ENCODE results near the gene NFYB. TPM values are rescaled to one million over a fixed set of nuclear protein-coding genes. Genes with fewer than 3 reads are reported as not detected.

Gene NFYB
- total and polyA plus RNA-seq, 11 donors = 20.3 to 58.7 (median 23.8) TPM

DNA sequence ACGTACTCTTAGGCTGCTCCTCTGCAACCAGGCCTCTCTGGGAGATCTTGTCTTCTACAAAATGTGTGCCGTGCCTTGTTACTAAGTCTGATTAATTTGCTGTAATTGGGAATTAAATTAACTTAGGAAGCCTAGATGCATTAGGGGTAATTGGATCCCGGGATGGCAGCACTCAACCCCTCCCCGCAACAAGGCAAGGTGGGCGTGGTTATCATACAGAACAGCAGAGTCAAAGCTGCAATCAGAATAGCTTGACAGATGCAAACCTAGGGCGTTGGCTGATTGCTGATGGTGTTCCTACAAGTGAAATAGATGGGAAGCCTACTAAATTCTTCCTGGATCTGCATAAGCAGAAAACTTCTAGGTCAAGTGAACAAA, 34.5 kb upstream of the NFYB start:
- ATAC-seq = no peak
- Histone ChIP-seq H3K9me3 (no peaks in the 10 kb centered on the region), H3K27ac (no peak overlapping the region), H3K4me3 (no peak overlapping the region), H3K36me3 (no peaks in the 10 kb centered on the region), H3K4me1 (peaks cover 0 to 8% (median under 1%) of the 10 kb centered on the region in 12 donors), H3K27me3 (no peaks in the 10 kb centered on the region)
- WGBS, 4 donors = 88 to 93% (median 89%) methylated on average over 6 of the region's 6 CpGs
- DNase-seq = no peak
- intact Hi-C loops (cut with DNase I) = no loop called here
- TF ChIP-seq POLR2A (IDR thresholded peaks at IDR 0.05) = no peak
- TF ChIP-seq, protein P1, sequence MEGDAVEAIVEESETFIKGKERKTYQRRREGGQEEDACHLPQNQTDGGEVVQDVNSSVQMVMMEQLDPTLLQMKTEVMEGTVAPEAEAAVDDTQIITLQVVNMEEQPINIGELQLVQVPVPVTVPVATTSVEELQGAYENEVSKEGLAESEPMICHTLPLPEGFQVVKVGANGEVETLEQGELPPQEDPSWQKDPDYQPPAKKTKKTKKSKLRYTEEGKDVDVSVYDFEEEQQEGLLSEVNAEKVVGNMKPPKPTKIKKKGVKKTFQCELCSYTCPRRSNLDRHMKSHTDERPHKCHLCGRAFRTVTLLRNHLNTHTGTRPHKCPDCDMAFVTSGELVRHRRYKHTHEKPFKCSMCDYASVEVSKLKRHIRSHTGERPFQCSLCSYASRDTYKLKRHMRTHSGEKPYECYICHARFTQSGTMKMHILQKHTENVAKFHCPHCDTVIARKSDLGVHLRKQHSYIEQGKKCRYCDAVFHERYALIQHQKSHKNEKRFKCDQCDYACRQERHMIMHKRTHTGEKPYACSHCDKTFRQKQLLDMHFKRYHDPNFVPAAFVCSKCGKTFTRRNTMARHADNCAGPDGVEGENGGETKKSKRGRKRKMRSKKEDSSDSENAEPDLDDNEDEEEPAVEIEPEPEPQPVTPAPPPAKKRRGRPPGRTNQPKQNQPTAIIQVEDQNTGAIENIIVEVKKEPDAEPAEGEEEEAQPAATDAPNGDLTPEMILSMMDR (IDR thresholded peaks at IDR 0.05) = no peak

DNA sequence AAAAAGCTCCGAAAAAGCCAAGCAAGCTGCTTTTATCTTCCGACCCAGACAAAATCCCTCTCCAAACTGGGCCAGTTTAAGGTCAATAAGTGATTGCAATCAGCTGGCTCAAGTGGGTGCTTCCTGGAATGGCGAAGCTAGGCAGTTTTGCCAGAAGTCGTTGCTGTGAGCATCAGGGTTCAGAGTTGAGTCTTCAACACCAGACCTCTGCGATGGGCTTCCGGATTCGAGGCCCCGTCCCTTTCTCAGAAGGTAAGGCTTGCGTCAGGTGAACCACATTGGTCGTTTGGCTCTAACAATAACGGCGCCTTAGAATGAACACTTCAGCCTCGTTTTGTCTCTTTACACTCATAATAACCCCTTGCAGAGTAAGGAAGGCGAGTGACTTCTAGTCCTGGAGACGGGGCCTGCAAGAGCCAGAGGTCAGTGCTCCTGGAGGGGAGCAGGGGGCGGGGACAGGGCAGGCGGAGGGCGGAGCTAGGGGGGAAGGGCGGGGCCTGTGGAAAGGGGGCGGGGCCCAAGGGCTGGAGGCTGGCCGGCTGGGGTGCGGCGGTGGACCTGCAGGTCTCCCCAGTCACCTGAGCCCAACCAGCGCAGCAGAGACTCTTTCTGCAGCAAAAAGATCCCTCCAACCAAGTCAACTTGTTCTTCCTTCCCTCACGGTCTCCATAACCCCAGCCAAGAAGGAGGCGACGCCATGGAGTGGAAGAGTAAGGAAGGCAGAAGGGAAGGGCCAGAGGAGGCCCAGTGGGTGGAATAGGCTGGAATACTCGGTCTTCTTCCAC, 34.0 kb upstream of the NFYB start:
- 79 to 88% (median 83%) methylated on average over 27 to 28 of the region's 28 CpGs for WGBS, 4 donors
- Histone ChIP-seq H3K4me1 (peaks cover 0 to 5% (median 0%) of the 10 kb centered on the region in 12 donors), H3K4me3 (no peak overlapping the region), H3K27me3 (no peaks in the 10 kb centered on the region), H3K9me3 (no peaks in the 10 kb centered on the region), H3K27ac (no peak overlapping the region), H3K36me3 (no peaks in the 10 kb centered on the region)
- TF ChIP-seq POLR2A (IDR thresholded peaks at IDR 0.05) = no peak
- TF ChIP-seq, protein P1 (IDR thresholded peaks at IDR 0.05) = no peak
- no peak for DNase-seq
- intact Hi-C loops (cut with DNase I) = no loop called here
- no peak for ATAC-seq

DNA sequence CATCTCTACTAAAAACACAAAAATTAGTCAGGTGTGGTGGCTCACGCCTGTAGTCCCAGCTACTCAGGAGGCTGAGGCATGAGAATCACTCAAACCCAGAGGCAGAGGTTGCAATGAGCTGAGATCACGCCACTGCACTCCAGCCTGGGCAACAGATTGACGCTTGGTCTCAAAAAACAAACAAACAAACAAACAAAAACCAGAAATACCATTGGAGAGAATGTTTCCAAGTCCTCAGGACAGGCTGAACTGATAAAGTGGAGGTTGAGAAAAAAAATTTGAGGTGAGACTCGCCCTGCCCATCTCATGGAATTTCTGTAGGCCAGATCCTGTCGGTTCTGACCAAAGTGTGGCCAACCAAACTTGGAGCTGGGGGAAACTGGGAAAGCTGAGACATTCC, 30.6 kb upstream of the NFYB start:
- Histone ChIP-seq H3K36me3 (no peaks in the 10 kb centered on the region), H3K4me3 (no peak overlapping the region), H3K9me3 (no peaks in the 10 kb centered on the region), H3K27me3 (no peaks in the 10 kb centered on the region), H3K27ac (no peak overlapping the region), H3K4me1 (peaks cover 0 to 29% (median 16%) of the 10 kb centered on the region in 12 donors)
- intact Hi-C loops (cut with DNase I) = no loop called here
- DNase-seq (no peak), ATAC-seq (no peak)
- TF ChIP-seq, protein P1 (IDR thresholded peaks at IDR 0.05) = no peak
- no peak for TF ChIP-seq POLR2A (IDR thresholded peaks at IDR 0.05)
- WGBS, 4 donors = 84 to 92% (median 89%) methylated on average over 5 of the region's 5 CpGs

DNA sequence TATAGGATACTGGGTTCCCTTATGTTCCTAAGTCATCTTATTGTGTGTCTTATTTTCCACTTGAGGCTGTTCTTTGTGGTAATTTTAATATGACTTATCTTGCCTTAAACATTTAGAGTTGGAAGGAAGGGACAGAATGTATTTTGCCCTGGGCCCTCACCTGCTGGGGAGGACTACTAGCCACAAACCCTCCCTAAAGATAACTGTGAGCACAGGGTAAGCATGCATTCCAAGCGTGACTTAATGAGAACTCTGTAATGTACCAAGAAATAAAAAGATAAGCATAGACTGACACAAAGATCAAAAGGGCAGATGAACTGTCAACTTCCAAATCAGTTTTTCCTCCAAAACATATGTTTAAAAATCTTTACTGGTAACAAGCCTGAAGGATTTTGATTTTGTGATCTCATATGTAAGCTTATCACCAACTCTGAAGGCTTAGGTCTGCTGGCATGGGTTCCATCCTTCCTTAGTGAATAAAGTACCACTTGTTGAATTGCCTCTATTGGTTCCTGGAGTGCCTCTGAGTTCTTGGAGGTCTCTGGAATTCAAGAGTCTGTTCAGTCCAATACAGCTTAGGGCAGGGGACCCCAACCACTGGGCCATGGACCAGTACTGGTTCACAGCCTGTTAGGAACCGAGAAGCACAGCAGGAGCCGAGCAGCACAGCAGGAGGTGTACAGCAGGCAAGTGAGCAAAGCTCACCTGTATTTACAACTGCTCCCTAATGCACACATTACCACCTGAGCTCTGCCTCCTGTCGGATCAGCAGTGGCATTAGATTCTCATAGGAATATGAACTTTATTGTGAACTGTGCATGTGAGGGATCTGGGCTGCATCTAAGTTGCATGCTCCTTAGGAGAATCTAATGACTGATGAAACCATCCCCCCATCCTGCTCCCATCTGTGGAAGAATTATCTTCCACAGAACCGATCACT, 29.8 kb upstream of the NFYB start:
- H3K4me3 ChIP-seq = no peak overlapping the region
- 86 to 98% (median 93%) methylated on average over 5 of the region's 5 CpGs for whole genome bisulfite sequencing, 4 donors
- no peaks in the 10 kb centered on the region for H3K27me3 ChIP-seq
- no peak overlapping the region for H3K27ac ChIP-seq
- H3K36me3 ChIP-seq = no peaks in the 10 kb centered on the region
- no peak for ATAC-seq
- no peak for DNase-seq
- TF ChIP-seq POLR2A (IDR thresholded peaks at IDR 0.05) = no peak
- TF ChIP-seq, protein P1 (IDR thresholded peaks at IDR 0.05) = no peak
- intact Hi-C loops (cut with DNase I) = no loop called here
- no peaks in the 10 kb centered on the region for H3K9me3 ChIP-seq
- peaks cover 0 to 29% (median 16%) of the 10 kb centered on the region in 12 donors for H3K4me1 ChIP-seq
